Upper lobe of left lung (tissue), 4 donors: ENCODE measurements around the gene CCN2.

Experiments
- CTCF ChIP-seq, 6 experiments: fragments of 450-650 bp in 4 of 6; fragments of 200-600 bp in 2 of 6; sonication (generic) in 2 of 6; IDR thresholded peaks; one replicate each; pipeline ENCODE4 v1.5.1; 2016 to 2019; ENCODE audit warnings: antibody characterized with exemption in 6 of 6
- POLR2AphosphoS5 ChIP-seq, 2 donors: sonication (generic); formaldehyde crosslinking; IDR thresholded peaks; one replicate each; pipeline ENCODE4 v1.5.1; 2017; ENCODE audit warnings: antibody characterized with exemption in 2 of 2

DNA sequence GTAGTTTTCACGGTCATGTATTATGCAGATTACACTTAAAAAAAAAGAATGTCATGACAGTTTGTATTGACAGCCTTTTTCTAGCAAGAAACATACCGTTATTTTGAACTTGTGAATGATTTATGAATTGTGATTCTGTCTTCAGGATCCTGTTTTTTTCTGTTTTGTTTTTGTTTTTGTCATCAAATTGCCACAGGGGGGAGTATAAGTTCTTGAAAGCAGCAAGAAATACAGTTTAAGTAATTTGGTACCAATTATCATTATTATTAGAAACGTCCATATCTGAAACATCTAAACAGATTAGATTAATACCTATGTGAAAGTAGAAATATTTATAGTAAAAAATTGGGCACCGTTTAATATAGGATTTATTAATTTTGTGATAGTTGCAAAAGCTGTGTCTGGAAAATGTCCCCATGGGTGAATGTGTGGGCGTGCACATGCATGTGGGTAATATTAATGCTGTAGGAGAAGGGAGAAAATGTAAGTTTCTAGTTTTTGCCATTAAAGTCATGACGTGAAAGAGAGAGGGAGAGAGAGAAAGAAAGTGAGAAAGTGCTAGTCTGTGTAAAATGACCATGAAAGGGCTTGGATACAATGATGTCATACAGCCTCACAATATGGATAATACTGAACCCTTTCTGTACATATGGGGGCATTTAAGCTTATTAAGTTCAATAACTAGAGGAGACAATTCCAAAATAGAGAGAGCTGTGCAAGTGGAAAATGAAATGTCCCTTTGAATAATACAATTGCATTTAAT is 9.4 kb upstream of the CCN2 start:
- TF ChIP-seq POLR2AphosphoS5 (IDR thresholded peaks at IDR 0.05): no peak
- no peak for TF ChIP-seq CTCF (IDR thresholded peaks at IDR 0.05)
